SK-MEL-5 (cell line): ENCODE measurements around the gene RAB40A. TPM values are rescaled to one million over a fixed set of nuclear protein-coding genes. Genes with fewer than 3 reads are reported as not detected.
"Not testable (repeated sequence)": the region's sequence is repeated elsewhere in the genome, so short reads cannot be mapped to it uniquely, and the experiment has no call there.

Source experiments
- DNase-seq: peaks from one replicate; pipeline ENCODE4 v3.0.0-alpha.2; 2016; ENCODE audit warnings: low read depth, low spot score
- in situ Hi-C: cut with HindIII; loops from 2 replicates; pipeline ENCODE4 v1.10.0; 2016; ENCODE audit warnings: low sequenced_read_pairs, high pct_unique_total_duplicates, low pct_unique_long_range_greater_than_20kb
- total RNA-seq: library from RNA; depleted of rRNA; stranded (reverse); fragments of >200 nt; shearing (Covaris generic); gene quantifications from 2 replicates; pipeline ENCODE4 v1.2.3, GENCODE V29; 2014; rRNA removed

RAB40A gene
- total RNA-seq, 1 experiment from 2014 or later: not detected

- in situ Hi-C loops: no loop called here
These were observed 31.0 kb downstream of the RAB40A start for GRCh38 chrX:103488332-103488731.

GRCh38 chrX:103483720-103484119, 35.6 kb downstream of the RAB40A start:
- in situ Hi-C loops: no loop called here
- no peak for DNase-seq

More at GRCh38 chrX:103488332-103488731, 31.0 kb downstream of the RAB40A start:
- peak; percentile 47 for DNase-seq

- in situ Hi-C loops: no loop called here
These were observed 38.8 kb downstream of the RAB40A start for GRCh38 chrX:103480526-103480925.

GRCh38 chrX:103477496-103477895, 41.8 kb downstream of the RAB40A start:
- in situ Hi-C loops: no loop called here

More at GRCh38 chrX:103480526-103480925, 38.8 kb downstream of the RAB40A start:
- DNase-seq: peak; percentile 45

GRCh38 chrX:103475381-103475780, 43.9 kb downstream of the RAB40A start:
- DNase-seq: no peak
- in situ Hi-C loops: no loop called here

More at GRCh38 chrX:103477496-103477895, 41.8 kb downstream of the RAB40A start:
- no peak for DNase-seq

GRCh38 chrX:103469977-103470376, 49.3 kb downstream of the RAB40A start:
- in situ Hi-C loops, DNase-seq: not testable (repeated sequence)

GRCh38 chrX:103467887-103468286, 51.4 kb downstream of the RAB40A start:
- in situ Hi-C loops: no loop called here

GRCh38 chrX:103467156-103467555, 52.1 kb downstream of the RAB40A start:
- DNase-seq: no peak
- in situ Hi-C loops: no loop called here

More at GRCh38 chrX:103467887-103468286, 51.4 kb downstream of the RAB40A start:
- no peak for DNase-seq

GRCh38 chrX:103464774-103465117, 54.5 kb downstream of the RAB40A start:
- in situ Hi-C loops: no loop called here
- DNase-seq: peak; percentile 80

GRCh38 chrX:103464072-103464773, 55.1 kb downstream of the RAB40A start:
- DNase-seq: peak; percentile 67

GRCh38 chrX:103461156-103461555, 58.1 kb downstream of the RAB40A start:
- no peak for DNase-seq
- in situ Hi-C loops: no loop called here

More at GRCh38 chrX:103464072-103464773, 55.1 kb downstream of the RAB40A start:
- in situ Hi-C loops: no loop called here

GRCh38 chrX:103460001-103460755, 59.1 kb downstream of the RAB40A start:
- in situ Hi-C loops: not testable (repeated sequence)

GRCh38 chrX:103453655-103454054, 65.6 kb downstream of the RAB40A start:
- DNase-seq: peak; percentile 48
- in situ Hi-C loops: no loop called here

More at GRCh38 chrX:103460001-103460755, 59.1 kb downstream of the RAB40A start:
- not testable (repeated sequence) for DNase-seq

Other genes with a start within 250 kb of the RAB40A start
- not detected in 2 replicates for gene TCEAL5, start 242.7 kb downstream of the RAB40A start, total RNA-seq
- 3.7 and 4.6 TPM in 2 replicates for gene BEX2, start 208.5 kb downstream of the RAB40A start, total RNA-seq
- gene TCEAL7, start 189.2 kb downstream of the RAB40A start, total RNA-seq: not detected in 2 replicates
- gene TCEAL9, start 163.0 kb downstream of the RAB40A start, total RNA-seq: 71.7 and 72.0 TPM in 2 replicates
- gene BEX3, start 143.0 kb downstream of the RAB40A start, total RNA-seq: 269 and 278 TPM in 2 replicates
- gene TCEAL4, start 66.0 kb upstream of the RAB40A start, total RNA-seq: 79.6 and 83.2 TPM in 2 replicates
- 4.4 and 5.6 TPM in 2 replicates for gene TCEAL3, start 88.5 kb upstream of the RAB40A start, total RNA-seq
- 23.2 and 28.6 TPM in 2 replicates for gene TCEAL1, start 109.5 kb upstream of the RAB40A start, total RNA-seq
- 469 and 495 TPM in 2 replicates for gene MORF4L2, start 167.2 kb upstream of the RAB40A start, total RNA-seq
- not detected in 2 replicates for gene TMEM31, start 191.4 kb upstream of the RAB40A start, total RNA-seq